ENCODE results near the gene PCNX3. TPM values are rescaled to one million over a fixed set of nuclear protein-coding genes. Genes with fewer than 3 reads are reported as not detected.
A peak's percentile ranks its signal among the peaks of the same experiment; 100 is the strongest.

The PCNX3 gene
- total RNA-seq, 1 donor from 2014 or later: 7.7 TPM

DNA sequence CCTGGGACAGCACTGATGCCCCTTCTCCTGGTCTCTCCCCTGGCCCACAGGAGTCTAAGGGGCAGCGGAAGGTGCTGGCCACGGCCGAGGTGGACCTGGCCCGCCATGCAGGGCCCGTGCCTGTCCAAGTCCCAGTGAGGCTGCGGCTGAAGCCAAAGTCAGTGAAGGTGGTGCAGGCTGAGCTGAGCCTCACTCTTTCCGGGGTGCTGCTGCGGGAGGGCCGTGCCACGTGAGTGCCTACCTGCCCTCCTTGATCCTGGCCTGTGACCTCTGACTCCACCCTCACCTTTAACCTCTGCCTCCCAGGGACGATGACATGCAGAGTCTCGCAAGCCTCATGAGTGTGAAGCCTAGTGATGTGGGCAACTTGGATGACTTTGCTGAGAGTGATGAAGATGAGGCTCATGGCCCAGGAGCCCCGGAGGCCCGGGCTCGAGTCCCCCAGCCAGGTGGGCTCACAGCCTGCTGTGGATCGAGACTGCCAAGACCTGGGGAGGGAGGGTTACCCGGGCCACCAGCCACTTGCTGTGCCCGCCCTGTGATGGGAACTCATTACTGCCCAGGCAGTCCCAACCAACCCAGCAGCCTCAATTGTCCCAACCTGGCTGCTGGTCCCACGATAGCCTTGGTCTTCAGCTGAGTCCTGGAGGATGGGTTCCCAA, 35.4 kb upstream of the PCNX3 start:
- FAIRE-seq (no peak), DNase-seq (ENCODE audit: low spot score in 2 of 2) (no peak)

DNA sequence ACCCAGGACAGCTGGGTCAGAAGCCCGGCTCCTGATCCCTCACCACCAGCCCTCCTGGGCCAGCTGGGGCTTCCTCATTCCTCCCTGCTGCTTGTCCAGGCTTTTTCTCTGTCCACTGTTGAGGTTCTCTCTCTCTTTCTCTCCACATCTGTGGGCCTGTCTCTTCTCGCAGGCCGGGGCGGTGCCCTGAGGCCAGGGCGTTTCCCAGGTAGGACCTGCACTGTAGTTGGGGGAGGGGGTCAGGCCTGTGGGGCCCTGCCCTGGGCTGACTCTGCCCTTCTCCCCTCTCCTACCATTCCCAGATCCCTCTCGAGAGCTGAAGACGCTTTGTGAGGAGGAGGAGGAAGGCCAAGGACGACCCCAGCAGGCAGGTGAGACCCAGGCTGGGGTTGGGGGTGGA, 34.8 kb upstream of the PCNX3 start:
- DNase-seq (ENCODE audit: low spot score in 2 of 2) (no peak), FAIRE-seq (no peak)

DNA sequence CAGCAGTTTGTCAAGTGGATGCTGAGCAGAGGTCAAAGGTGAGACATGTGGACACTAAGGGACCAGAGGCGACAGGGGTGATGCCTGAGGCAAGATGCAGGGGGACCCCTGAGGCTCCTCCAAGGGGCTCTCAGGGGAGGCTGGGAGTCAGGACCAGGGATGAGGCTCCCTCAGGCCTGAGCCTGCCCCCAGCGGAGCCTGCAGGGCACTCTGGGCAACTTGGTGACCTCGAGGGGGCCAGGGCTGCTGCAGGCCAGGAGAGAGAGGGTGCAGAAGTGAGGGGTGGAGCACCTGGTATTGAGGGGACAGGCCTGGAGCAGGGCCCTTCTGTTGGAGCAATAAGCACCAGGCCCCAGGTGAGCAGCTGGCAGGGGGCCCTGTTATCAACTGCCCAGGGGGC, 33.6 kb upstream of the PCNX3 start:
- FAIRE-seq (no peak), DNase-seq (ENCODE audit: low spot score in 2 of 2) (no peak)

DNA sequence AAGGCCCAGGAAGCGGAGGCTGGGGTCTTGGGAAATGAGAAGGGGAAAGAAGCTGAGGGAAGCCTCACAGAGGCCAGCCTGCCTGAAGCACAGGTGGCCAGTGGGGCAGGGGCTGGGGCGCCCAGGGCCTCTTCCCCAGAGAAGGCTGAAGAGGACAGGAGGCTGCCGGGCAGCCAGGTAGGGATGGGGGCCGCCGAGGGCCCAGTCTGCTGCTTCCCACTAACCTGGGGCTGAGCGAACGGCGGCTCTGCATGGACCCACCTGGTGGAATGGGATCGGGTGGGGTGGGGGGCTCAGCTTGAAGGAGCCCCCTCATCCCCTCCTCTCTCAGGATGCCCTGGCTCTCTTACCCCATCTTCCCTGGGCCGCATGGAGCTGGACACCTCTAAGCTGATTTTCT, 32.0 kb upstream of the PCNX3 start:
- FAIRE-seq (no peak), DNase-seq (ENCODE audit: low spot score in 2 of 2) (no peak)

DNA sequence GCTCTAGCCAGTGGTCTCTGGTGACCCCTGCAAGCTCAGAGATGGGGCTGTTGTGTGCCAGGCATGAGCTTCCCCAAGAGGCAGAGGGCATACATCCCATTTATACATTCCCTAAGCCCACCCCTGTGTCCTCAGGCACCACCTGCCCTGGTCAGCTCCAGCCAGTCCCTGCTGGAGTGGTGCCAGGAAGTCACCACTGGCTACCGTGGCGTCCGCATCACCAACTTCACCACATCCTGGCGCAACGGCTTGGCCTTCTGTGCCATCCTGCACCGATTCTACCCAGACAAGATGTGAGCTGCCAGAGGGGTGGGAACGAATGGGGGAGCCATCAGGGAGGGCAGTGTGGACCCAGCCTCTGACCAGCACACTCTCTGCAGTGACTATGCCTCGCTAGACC, 31.5 kb upstream of the PCNX3 start:
- no peak for FAIRE-seq
- no peak for DNase-seq (ENCODE audit: low spot score in 2 of 2)

DNA sequence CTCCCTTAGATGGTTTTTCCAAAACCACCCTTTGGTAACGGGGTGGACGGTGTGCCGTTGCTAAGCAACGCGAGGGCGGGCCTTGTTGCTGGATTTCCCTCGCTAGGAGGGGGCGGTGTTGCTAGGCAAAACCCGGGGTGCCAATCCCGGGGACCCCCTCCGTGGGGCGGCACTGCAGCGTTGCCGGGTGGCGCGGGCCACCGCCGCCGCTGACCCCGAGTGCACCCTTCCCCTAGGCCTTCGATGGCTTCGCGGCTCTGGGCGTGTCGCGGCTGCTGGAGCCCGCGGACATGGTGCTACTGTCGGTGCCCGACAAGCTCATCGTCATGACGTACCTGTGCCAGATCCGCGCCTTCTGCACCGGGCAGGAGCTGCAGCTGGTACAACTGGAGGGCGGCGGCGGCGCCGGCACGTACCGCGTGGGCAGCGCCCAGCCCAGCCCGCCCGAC, 30.8 kb upstream of the PCNX3 start:
- FAIRE-seq (no peak), DNase-seq (ENCODE audit: low spot score in 2 of 2) (no peak)

DNA sequence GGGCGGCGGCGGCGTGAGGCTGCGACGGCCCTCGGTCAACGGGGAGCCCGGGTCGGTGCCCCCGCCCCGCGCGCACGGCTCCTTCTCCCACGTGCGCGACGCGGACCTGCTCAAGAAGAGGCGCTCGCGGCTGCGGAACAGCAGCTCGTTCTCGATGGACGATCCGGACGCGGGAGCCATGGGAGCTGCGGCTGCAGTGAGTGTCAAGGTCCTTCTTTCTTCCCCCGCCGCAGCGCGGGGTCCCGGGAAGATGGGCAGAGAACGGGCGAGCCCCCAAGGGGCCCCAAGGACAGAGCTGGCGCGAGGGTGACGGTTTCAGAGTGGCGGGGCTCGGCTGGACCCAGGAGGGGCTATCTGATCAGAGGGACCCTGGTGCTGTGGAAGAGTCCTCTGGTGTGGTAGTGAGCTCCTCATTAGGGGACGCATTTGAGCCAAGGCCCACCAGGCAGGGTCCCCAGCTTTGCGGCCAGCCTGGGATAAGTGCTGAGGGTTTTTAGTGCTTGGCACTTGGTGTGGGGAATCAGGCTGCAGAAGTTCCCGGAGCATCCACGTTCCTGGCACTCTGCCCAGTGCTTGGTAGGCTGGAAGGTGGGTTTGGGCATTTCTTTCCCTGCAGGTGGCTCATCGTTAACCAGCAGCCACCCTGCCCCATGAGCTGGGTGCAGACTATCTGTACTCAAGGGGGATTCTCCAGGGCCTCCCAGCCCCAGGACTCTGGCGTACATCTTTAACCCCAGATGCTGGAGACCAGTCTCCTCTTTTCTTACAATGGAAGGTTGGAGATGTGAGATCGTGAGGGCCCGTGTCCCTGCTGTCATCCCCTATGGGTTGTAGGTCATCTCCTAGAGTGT, 30.0 kb upstream of the PCNX3 start:
- no peak for DNase-seq (ENCODE audit: low spot score in 2 of 2)
- FAIRE-seq: no peak

DNA sequence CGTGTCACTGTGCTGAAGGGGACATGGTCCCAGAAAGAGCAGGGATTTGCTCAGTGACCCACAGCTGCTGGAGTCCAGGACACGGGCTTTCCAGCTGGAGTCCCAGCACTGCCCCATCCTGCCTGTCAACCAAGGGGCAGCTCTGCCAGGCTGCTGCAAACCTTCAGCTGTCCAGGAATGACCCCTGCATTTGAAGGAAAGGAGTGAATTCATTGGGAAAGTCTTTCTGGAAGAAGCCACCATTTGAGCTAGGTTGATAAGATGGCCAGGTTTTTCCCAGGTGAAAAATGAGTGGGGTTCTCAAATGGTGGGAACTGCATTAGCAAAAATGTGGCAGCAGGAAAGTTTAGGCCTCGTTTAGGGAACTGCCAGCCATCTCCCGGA, 29.3 kb upstream of the PCNX3 start:
- DNase-seq (ENCODE audit: low spot score in 2 of 2) (no peak), FAIRE-seq (no peak)

DNA sequence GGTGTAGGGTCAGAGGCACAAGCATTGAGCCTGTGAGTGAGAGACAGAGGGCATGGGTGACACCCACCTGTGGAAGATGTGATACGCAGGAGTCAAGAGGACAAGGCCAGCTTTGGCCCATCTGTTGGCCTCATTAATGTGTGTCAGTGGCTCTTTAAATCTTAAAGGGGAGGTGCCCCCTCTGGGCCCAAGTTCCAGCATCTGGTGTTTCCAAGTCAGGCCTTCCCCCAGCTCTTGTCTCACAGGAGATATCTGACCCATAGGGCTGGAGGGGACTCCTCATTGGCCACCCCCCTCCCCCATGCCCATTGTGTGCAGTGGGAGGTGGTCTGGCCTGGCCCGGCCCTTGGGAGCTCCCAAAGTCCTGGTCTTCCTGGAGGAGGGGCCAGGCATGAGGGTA, 28.9 kb upstream of the PCNX3 start:
- DNase-seq (ENCODE audit: low spot score in 2 of 2): no peak
- no peak for FAIRE-seq

DNA sequence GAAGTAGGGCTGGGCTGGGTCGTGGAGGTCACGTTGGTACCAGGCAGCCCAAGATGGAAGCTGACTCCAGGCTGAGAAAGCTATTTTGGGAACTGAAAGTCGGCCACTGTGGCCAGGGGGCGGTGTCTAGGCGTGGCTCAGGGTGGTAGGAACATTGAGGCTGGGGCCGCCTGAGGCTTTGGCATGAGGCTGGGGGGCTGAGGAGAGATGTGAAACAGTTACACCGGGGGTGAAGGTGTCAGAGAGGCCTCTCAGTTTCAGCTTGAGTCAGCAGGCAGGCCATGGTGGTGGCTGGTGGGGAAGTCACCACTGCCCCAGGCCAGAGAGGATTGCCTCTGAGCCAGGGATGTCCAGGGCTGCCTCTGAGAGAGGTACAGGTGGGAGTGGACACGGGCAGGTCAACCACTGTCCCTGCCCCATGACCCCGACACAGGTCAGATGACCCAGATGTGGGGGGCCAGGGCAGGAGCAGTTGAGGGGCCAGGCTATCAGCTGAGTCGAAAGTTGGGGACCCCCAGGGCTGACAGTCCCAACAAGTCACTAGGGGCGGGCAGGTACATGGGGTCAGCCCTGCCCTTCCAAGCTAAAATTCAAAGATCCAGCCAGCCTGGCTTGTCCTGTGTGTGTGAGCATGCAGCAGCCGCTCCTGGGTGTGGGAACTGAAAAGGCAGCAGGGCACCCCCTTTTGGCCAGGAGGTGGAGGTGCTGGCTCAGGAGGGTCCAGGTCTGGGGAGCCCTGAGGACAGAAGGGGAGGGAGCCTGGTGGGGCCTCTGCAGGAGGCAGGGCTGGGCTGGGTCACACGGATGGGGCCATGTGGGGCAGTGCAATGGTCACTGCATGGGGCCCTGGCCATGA, 27.1 kb upstream of the PCNX3 start:
- FAIRE-seq: no peak
- DNase-seq (ENCODE audit: low spot score in 2 of 2): no peak

DNA sequence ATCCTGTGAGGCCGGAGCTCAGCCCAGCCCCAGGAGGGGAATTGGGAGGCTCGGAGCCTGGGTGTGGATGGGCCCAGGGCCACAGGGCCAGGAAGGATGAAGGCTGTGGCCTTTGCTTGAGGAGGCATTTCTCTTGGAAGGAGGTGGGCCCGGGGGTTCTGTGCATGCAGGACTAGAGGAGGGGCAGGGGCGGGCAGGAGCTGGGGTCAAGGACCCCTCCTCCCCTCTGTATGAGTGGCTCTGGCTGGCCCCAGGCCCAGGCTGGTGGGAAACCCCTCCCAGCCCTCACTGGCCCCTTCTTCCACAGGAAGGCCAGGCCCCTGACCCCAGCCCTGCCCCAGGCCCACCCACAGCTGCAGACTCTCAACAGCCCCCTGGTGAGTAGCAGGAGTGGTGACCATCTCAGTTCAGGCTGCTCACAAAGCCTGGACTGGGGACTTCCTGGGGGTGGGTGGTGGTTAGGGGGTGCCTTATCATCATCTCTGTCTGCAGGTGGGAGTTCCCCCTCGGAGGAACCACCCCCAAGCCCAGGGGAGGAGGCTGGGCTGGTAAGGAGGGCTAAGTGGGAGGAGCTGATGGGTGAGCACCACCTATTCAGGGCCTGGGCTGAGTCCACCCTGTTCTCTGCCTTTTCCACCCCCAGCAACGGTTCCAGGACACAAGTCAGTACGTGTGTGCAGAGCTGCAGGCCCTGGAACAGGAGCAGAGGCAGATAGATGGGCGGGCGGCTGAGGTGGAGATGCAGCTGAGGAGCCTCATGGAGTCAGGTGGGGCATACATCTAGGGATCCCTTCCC, 25.9 kb upstream of the PCNX3 start:
- no peak for DNase-seq (ENCODE audit: low spot score in 2 of 2)
- no peak for FAIRE-seq

DNA sequence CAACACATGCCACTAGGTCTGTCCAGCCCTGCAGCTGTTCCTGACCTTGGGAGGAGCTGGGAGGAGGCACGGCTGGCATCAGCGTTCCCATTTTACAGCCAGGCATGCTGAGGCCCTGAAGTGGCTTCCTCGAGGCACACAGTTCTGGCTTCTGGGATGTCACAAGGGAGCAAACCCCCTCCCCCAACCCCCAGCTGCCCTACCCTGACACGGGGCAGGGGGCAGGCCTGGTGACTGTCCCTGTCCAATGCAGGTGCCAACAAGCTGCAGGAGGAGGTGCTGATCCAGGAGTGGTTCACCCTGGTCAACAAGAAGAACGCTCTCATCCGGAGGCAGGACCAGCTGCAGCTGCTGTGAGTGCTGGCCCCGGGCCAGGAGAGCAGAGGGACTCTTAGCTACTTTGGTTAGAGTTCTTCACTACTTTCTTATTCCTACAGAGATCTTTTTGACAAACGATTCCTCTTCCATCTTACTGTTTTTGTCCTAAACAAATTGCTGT, 25.3 kb upstream of the PCNX3 start:
- no peak for FAIRE-seq

DNA sequence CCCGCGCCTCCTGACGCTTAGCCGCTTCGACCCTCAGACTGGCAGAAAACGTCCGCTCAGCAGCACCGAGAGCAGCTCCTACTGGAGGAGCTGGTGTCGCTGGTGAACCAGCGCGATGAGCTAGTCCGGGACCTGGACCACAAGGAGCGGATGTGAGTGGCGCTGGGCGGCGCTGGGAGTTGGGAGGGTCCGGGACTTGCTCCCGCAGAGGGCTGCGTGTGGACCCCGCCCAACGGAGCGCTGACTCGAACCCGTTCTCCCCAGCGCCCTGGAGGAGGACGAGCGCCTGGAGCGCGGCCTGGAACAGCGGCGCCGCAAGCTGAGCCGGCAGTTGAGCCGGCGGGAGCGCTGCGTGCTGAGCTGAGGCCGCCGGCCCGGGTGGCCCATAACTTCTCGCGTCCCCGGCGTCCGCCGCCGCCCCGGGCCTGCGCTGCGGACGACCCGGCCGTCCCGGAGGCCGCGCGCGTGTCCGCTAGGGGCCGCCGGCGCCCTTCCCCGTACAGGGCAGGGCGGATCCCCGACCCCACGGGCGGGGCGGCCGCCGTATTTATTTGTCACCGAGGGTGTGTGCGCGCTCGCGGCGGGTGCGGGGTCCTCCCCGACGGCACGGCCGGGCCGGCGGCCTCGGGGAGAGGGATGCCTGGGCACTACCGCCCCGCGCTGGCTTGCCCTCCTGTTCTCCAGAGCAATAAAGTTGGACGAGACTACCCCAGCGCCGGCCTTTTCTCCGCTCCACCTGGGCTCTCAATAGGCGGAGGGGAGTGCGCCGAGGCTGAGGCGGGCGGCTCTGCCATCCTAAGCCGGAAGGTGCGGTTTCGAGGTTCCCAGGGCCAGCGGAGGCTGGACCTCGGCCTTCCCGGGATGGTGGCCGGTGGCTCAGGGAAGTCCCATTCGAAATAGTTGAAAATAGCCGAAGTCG, 23.4 kb upstream of the PCNX3 start:
- DNase-seq (ENCODE audit: low spot score in 2 of 2) (no peak), FAIRE-seq (no peak)

More for the DNA sequence above, 25.3 kb upstream of the PCNX3 start:
- DNase-seq (ENCODE audit: low spot score in 2 of 2): no peak

DNA sequence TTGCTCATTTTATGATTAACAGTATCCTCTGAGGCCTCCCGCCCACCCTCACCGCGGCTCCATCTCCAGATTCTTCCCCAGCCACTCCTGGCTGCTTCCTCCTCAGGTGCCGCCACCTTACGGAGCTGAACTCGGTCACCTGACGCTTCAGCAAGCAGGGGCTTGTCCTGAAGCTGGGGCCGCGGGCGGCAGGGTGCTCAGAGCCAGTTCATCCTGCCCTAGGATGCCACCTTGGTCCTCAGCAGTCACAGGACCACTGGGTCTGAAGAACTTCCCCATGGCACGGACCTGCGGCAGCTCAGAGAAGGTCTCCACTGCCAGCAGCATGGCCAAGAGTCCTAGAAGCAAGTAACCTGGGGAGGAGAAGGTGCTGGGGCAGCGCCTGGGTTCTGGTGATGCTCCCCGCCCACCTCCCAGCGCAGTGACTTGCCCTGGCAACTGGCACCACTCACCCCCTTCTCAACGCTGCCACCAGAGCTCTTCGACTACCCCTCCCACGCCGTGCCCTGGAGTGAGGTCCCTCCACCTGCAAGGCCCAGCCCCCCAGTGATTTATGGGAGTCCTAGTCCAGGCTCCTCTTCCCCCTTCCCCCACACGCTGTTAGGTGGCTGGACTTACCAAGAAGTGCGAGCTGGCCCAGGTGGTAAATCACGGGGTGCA, 22.6 kb upstream of the PCNX3 start:
- DNase-seq (ENCODE audit: low spot score in 2 of 2) (no peak), FAIRE-seq (no peak)

DNA sequence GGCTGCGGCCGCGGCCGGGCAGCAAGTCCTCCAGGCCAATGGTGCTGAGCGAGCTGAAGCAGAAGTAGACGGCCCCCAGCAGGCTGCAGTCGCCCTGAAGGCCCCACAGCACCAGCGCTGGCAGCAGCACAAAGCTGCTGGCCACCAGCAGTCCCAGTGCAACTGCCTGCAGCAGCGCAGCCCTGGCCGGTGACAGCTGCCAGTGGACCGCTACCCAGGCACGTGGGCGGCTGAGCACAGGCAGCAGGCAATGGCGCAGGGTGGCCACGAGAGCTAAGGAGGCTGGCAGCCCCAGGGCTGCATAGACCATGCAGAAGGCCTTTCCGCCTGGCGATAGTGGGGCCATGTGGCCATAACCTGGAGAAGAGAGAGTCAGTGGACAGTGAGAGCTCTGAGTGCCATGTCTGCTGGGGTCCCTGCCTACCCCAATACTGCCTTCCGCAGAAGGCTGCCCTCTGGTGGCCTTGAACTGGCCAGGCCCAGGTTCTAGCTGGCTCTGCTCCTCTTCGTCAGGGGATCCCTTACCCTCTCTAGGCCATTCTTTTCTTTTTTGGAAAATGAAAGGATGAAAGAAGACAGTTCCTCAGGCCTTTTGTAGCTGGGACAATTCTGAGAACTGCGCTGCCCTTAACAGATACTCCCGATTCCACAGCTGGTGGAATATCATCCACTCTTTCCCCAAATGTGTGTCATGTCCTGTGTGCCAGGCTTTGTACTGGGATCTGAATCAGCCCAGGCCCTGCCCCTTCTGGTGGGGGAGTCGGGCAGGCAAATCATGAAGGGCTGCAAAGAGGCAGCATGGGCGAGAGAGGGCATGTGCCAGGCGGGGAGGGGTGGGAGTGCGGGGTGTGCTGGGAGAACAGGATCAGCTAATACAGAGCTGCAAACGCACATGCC, 21.8 kb upstream of the PCNX3 start:
- DNase-seq (ENCODE audit: low spot score in 2 of 2): peak; percentile 83 to 84

DNA sequence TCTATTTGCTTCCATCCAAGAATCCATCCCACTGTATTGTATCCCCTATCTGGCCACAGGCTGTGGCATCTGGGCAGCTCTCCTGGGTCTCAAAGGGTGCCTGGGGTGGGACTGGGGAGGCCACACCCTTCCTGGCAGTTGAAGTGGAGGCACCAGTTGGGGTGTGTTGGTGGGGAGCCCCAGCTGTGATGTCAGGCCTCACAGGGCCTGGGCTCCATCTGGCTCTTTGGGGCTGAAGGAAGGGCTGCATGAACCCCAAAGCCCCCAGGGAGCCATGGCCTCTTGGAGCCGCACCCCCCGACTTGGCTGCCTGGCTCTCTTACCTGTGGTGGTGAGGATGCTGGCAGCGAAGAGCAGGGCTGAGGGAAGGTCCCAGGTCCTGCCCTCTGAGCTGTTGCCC, 20.4 kb upstream of the PCNX3 start:
- FAIRE-seq: no peak
- no peak for DNase-seq (ENCODE audit: low spot score in 2 of 2)

More for the DNA sequence above, 21.8 kb upstream of the PCNX3 start:
- FAIRE-seq: no peak

DNA sequence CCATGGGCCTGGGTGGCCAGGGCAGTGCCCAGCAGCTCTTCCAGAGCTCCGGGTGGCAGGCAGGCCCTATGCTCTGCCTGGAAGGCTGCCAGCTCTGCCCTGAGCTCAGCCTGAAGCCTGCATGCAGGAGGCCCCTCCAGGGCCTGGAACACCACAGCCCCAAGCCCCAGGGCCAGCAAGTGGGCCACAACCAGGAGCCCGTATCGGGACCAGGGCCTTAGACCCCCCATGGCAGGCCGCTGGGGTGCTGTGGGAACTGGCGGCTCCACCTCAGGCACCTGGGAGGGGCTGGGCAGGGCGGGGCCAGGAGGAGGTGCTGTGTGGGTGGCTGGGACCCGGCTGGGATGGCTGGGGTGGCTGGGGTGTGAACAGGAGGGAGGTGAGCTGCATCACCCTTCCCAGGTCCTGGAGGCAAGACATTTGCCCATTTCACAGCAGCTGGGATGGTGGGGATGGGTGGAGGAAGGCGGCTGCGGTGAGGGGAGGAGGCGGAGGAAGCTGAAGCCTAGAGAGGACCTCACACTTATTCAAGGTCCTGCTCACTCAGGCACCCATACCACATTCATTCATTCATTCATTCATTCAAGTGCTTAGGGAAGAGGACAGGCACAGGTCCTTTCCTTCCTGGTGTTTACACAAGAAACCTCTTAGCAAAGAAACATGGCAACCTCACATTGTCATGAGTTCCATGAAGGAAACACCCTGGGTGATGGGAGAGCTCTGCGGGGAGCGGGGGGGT, 19.9 kb upstream of the PCNX3 start, which contains the start of gene KCNK7:
Gene KCNK7, minus strand, starts transcription at position 258 of the 739 bp plus-strand sequence. Its CDS starts 28 bp downstream, at position 230.
- no peak for DNase-seq (ENCODE audit: low spot score in 2 of 2)

More for the DNA sequence above, 19.9 kb upstream of the PCNX3 start, which contains the start of gene KCNK7:
- FAIRE-seq: no peak

Data from frontal cortex (tissue), 4 donors.